ENCODE results near the gene AKAIN1.

AKAIN1 gene

DNA sequence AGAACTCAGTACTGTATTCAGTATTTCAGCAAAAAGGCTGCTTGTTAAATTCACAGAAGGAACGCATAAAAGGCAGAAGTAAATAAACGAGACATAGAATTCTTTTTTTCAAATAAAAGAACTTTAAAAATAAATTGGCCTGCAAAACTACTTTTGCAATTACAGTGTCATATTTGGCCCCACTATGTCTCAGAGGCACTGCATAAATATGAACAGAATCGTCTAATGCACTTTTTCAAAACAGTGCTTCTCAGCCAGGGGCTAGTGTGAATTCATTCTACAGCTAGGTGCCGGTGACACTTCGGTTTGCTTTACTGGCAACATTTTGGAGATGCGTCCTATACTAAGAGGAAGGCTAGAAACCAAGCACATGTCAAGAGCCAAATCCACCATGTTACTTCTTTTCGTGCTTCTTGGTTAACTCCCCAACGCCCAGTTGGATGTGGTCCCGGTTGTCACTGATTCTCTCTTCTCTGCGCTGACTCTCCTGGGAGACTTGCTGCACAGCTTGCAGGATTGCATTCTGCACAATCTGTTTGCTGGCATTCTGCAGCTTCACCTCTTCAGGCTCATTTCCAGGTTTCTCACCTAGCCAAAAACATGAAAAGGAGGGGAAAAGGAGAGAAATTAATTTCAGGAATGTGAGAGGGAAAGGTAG lies 51.8 kb downstream of the AKAIN1 start:
- no peak for ATAC-seq
- TF ChIP-seq OSR1 (CRISPR knock-in tag; IDR thresholded peaks at IDR 0.05) (no peak), TOX (CRISPR knock-in tag; IDR thresholded peaks at IDR 0.05; ENCODE audit: borderline replicate concordance) (no peak), CSDC2 (CRISPR knock-in tag; IDR thresholded peaks at IDR 0.05) (no peak), SNAI2 (CRISPR knock-in tag; IDR thresholded peaks at IDR 0.05) (no peak), ZFP3 (CRISPR knock-in tag; IDR thresholded peaks at IDR 0.05) (no peak), ESRRG (CRISPR knock-in tag; IDR thresholded peaks at IDR 0.05) (no peak), ZNF8 (CRISPR knock-in tag; IDR thresholded peaks at IDR 0.05) (no peak), RARB (CRISPR knock-in tag; IDR thresholded peaks at IDR 0.05) (no peak), PPARA (CRISPR knock-in tag; IDR thresholded peaks at IDR 0.05; ENCODE audit: borderline replicate concordance) (no peak), BACH2 (CRISPR knock-in tag; IDR thresholded peaks at IDR 0.05; ENCODE audit: borderline replicate concordance) (no peak), ZNF565 (CRISPR knock-in tag; conservative IDR thresholded peaks at IDR 0.05; ENCODE audit: low read depth) (no peak)
- TF ChIP-seq, protein P1, sequence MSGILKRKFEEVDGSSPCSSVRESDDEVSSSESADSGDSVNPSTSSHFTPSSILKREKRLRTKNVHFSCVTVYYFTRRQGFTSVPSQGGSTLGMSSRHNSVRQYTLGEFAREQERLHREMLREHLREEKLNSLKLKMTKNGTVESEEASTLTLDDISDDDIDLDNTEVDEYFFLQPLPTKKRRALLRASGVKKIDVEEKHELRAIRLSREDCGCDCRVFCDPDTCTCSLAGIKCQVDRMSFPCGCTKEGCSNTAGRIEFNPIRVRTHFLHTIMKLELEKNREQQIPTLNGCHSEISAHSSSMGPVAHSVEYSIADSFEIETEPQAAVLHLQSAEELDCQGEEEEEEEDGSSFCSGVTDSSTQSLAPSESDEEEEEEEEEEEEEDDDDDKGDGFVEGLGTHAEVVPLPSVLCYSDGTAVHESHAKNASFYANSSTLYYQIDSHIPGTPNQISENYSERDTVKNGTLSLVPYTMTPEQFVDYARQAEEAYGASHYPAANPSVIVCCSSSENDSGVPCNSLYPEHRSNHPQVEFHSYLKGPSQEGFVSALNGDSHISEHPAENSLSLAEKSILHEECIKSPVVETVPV (CRISPR knock-in tag; IDR thresholded peaks at IDR 0.05): no peak
- TF ChIP-seq, protein P2, sequence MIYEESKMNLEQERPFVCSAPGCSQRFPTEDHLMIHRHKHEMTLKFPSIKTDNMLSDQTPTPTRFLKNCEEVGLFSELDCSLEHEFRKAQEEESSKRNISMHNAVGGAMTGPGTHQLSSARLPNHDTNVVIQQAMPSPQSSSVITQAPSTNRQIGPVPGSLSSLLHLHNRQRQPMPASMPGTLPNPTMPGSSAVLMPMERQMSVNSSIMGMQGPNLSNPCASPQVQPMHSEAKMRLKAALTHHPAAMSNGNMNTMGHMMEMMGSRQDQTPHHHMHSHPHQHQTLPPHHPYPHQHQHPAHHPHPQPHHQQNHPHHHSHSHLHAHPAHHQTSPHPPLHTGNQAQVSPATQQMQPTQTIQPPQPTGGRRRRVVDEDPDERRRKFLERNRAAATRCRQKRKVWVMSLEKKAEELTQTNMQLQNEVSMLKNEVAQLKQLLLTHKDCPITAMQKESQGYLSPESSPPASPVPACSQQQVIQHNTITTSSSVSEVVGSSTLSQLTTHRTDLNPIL (CRISPR knock-in tag; IDR thresholded peaks at IDR 0.05; ENCODE audit: low read depth): no peak
- TF ChIP-seq, protein P3, sequence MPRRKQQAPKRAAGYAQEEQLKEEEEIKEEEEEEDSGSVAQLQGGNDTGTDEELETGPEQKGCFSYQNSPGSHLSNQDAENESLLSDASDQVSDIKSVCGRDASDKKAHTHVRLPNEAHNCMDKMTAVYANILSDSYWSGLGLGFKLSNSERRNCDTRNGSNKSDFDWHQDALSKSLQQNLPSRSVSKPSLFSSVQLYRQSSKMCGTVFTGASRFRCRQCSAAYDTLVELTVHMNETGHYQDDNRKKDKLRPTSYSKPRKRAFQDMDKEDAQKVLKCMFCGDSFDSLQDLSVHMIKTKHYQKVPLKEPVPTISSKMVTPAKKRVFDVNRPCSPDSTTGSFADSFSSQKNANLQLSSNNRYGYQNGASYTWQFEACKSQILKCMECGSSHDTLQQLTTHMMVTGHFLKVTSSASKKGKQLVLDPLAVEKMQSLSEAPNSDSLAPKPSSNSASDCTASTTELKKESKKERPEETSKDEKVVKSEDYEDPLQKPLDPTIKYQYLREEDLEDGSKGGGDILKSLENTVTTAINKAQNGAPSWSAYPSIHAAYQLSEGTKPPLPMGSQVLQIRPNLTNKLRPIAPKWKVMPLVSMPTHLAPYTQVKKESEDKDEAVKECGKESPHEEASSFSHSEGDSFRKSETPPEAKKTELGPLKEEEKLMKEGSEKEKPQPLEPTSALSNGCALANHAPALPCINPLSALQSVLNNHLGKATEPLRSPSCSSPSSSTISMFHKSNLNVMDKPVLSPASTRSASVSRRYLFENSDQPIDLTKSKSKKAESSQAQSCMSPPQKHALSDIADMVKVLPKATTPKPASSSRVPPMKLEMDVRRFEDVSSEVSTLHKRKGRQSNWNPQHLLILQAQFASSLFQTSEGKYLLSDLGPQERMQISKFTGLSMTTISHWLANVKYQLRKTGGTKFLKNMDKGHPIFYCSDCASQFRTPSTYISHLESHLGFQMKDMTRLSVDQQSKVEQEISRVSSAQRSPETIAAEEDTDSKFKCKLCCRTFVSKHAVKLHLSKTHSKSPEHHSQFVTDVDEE (CRISPR knock-in tag; IDR thresholded peaks at IDR 0.05): no peak
- TF ChIP-seq, protein P4, sequence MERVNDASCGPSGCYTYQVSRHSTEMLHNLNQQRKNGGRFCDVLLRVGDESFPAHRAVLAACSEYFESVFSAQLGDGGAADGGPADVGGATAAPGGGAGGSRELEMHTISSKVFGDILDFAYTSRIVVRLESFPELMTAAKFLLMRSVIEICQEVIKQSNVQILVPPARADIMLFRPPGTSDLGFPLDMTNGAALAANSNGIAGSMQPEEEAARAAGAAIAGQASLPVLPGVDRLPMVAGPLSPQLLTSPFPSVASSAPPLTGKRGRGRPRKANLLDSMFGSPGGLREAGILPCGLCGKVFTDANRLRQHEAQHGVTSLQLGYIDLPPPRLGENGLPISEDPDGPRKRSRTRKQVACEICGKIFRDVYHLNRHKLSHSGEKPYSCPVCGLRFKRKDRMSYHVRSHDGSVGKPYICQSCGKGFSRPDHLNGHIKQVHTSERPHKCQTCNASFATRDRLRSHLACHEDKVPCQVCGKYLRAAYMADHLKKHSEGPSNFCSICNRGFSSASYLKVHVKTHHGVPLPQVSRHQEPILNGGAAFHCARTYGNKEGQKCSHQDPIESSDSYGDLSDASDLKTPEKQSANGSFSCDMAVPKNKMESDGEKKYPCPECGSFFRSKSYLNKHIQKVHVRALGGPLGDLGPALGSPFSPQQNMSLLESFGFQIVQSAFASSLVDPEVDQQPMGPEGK (CRISPR knock-in tag; IDR thresholded peaks at IDR 0.05; ENCODE audit: borderline replicate concordance): no peak

DNA sequence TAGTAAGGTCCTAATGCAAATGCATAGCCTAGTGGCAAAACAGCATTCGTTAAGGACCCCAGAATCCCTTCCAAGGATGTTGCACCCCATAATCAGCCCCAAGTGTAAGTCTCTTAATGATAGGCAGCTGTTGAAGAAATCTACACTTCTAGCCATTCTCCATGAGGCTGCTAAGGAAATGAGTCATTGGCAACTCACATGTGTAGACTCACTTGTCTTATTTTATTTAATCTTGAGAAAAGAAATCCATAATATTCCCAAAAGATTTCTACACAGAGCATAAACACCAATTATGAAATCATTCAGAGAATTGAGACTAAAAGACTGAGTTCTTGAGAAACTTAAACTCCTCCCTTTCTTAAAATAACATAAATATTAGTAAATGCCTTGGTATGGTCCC lies 52.4 kb downstream of the AKAIN1 start:
- TF ChIP-seq ARNTL (CRISPR knock-in tag; IDR thresholded peaks at IDR 0.05; ENCODE audit: borderline replicate concordance, low read depth): no peak
- no peak for TF ChIP-seq ZFP30 (CRISPR knock-in tag; IDR thresholded peaks at IDR 0.05)
- TF ChIP-seq, protein P5, sequence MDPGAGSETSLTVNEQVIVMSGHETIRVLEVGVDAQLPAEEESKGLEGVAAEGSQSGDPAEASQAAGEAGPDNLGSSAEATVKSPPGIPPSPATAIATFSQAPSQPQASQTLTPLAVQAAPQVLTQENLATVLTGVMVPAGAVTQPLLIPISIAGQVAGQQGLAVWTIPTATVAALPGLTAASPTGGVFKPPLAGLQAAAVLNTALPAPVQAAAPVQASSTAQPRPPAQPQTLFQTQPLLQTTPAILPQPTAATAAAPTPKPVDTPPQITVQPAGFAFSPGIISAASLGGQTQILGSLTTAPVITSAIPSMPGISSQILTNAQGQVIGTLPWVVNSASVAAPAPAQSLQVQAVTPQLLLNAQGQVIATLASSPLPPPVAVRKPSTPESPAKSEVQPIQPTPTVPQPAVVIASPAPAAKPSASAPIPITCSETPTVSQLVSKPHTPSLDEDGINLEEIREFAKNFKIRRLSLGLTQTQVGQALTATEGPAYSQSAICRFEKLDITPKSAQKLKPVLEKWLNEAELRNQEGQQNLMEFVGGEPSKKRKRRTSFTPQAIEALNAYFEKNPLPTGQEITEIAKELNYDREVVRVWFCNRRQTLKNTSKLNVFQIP (CRISPR knock-in tag; IDR thresholded peaks at IDR 0.05; ENCODE audit: borderline replicate concordance, low read depth): no peak
- TF ChIP-seq, protein P4 (CRISPR knock-in tag; IDR thresholded peaks at IDR 0.05; ENCODE audit: borderline replicate concordance): no peak
- no peak for ATAC-seq

DNA sequence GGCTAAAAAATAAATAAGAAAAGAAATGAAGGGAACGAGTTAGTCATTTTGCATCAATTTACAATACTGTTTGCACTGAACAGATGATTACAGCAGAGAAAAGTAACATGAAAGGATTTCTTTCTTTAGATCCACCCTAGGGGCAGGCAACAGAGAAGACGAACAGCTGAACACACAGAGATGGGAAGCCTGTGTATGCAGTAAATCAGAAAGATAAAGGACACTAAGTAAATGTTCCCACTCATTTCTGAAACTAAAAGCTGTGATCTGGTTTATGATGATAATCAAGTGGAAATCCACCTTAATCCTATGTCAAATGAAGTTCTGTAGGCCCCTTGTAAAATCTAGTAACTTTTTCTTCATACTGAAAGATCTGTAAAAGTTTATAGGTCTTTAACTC lies 54.2 kb downstream of the AKAIN1 start:
- ATAC-seq: no peak
- no peak for TF ChIP-seq ZFP3 (CRISPR knock-in tag; IDR thresholded peaks at IDR 0.05)
- TF ChIP-seq, protein P3 (CRISPR knock-in tag; IDR thresholded peaks at IDR 0.05): no peak
- no peak for TF ChIP-seq ZNF8 (CRISPR knock-in tag; IDR thresholded peaks at IDR 0.05)
- no peak for TF ChIP-seq TCF4 (CRISPR knock-in tag; IDR thresholded peaks at IDR 0.05; ENCODE audit: borderline replicate concordance)
- TF ChIP-seq BACH2 (CRISPR knock-in tag; IDR thresholded peaks at IDR 0.05; ENCODE audit: borderline replicate concordance): no peak
- TF ChIP-seq ZNF565 (CRISPR knock-in tag; conservative IDR thresholded peaks at IDR 0.05; ENCODE audit: low read depth): no peak
- TF ChIP-seq ESRRG (CRISPR knock-in tag; IDR thresholded peaks at IDR 0.05): no peak
- TF ChIP-seq, protein P2 (CRISPR knock-in tag; IDR thresholded peaks at IDR 0.05; ENCODE audit: low read depth): no peak
- TF ChIP-seq ISL1 (CRISPR knock-in tag; IDR thresholded peaks at IDR 0.05): no peak
- TF ChIP-seq SNAI2 (CRISPR knock-in tag; IDR thresholded peaks at IDR 0.05): no peak

All from SK-N-SH treated with all-trans-retinoic acid at 6 μM for 48 hours (cell line).